ENCODE data around the gene ADAMTS1.

The ADAMTS1 gene

DNA sequence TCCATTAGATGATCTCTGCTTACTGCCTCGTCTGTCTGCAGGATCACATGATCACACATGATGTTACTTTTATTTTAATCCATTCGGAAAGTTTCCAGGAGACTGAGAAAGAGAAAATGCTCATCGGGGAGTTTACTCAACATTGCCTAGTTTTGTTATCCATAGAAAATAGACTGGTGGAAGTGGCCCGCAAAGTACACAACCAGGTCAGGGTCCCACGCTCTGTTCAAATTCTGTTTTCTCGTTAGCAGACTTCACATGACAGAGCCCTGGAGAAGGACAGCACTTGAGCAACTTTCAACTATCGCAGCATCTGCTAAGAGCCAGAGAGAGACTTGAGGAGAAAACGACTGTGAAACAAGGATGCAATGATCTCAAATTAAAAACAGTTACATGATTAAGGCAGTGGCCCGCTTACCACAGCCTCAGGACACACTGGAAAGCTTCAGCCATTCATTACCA lies 44.2 kb downstream of the ADAMTS1 start:
- in situ Hi-C loops (cut with HindIII; ENCODE audit: low pct_unique_long_range_greater_than_20kb, low sequenced_read_pairs): no loop called here

DNA sequence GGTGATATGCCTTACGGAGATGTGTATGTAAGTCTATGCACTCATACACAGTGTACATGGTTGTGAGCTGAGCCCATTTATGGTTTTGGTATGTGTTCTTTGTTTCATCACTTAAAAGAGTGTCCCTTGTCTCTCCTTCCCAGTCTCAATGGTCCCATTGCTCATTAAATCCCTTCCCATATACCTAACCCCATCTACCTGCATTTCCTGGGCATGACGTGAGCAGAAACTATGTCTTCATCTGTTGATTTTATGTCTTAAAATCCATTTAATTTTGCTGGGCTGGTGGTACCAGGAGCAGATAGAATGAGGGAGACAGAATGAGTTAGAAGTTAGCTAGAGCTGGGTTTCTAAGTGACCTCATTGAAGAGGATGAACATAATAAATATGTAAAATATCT lies 44.8 kb downstream of the ADAMTS1 start:
- no peak for TF ChIP-seq JUND (IDR thresholded peaks at IDR 0.05; ENCODE audit: low read depth)
- DNase-seq (ENCODE audit: low read depth in 1 of 2, low spot score in 1 of 2): no peak
- in situ Hi-C loops (cut with HindIII; ENCODE audit: low pct_unique_long_range_greater_than_20kb, low sequenced_read_pairs): no loop called here

More for the DNA sequence above, 44.2 kb downstream of the ADAMTS1 start:
- no peak for TF ChIP-seq JUND (IDR thresholded peaks at IDR 0.05; ENCODE audit: low read depth)
- no peak for DNase-seq (ENCODE audit: low read depth in 1 of 2, low spot score in 1 of 2)

DNA sequence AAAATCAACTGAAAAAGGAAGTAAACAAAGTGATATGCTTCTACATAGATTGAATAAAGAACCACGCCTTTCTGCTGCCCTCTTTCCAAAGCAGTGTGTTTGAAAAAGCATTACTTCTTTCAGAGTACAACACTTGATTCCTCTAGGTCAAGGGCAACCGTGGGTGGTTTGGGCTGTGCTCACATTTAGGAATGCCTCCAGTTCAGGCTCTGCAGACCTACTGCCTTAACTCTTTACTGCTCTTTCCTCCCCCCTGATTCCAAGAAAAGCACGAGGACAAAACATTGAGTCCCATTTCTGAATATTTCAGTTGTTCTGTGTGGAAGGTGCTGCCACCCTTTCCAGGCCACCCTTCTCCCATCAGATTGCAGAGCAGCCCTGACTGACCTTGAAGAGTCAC lies 45.2 kb downstream of the ADAMTS1 start:
- TF ChIP-seq JUND (IDR thresholded peaks at IDR 0.05; ENCODE audit: low read depth): no peak
- in situ Hi-C loops (cut with HindIII; ENCODE audit: low pct_unique_long_range_greater_than_20kb, low sequenced_read_pairs): no loop called here
- DNase-seq (ENCODE audit: low read depth in 1 of 2, low spot score in 1 of 2): no peak

DNA sequence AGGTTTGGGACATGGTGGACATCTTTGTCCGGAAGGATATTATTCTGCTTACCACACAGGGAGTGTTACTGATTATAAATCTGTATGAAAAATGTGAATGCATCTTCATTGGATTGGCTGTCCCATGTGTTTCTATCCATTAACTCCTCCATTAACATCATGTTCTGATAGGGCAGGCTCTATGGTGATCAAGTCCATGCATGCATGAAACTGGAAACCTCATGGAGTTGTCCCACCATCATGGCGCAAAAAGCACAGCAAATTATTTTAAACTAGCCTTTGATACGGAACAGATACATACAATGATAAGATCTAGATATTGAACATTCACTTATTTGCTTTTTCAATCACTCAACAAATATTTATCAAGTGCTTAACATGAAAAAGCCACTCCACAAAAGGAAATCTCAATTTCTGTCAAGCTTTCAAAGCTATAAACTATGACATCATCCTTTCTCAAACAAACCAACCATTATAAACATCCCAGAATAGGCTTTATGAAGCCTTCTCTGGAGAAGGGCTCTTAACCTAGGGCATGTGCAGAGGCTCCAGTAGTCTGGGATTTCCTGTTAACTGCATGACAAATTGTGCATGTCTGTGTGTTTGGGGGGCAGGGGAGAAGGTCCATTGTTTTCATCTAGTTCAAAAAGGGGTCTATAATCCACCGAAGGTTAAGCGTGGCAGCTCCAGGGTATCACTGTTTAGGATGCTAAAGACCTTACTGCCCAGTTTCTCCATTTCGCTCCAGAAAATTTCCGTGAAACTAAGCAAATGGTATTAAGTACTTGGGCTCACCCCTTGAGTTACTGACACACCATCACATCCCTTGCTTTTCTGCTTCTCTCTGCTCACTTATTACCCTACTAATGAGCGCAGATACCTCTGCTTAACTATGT lies 46.1 kb downstream of the ADAMTS1 start:
- peak in 1 of 2 experiments; percentile 38 for DNase-seq (ENCODE audit: low read depth in 1 of 2, low spot score in 1 of 2)

DNA sequence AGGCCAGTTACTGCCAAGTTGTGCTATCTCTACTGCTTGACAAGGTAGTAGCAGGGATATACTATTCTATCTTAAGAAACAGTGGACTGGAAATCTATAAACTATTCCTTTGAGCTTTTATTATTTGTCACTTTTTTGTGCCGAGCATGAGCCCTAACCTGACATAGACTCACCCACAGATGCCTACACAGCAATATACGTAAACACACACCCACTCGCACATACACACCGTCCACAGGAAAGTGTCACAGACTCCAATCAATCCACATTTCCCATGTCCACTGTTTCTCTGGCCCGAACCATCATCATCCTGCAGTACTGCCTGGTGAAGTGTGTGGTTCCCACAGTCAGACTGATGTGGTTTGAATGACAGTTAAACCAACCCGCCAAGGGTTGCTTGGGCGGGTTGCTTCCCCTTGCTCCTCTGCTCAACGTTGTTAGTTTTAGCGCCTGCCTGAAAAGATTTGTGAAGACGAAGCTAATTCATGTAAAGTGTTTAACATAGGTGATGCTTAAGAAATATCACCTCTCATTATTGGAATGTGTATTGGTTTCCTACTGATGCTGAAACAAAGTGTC lies 47.2 kb downstream of the ADAMTS1 start:
- in situ Hi-C loops (cut with HindIII; ENCODE audit: low pct_unique_long_range_greater_than_20kb, low sequenced_read_pairs): no loop called here
- TF ChIP-seq JUND (IDR thresholded peaks at IDR 0.05; ENCODE audit: low read depth): no peak
- no peak for DNase-seq (ENCODE audit: low read depth in 1 of 2, low spot score in 1 of 2)

More for the DNA sequence above, 46.1 kb downstream of the ADAMTS1 start:
- in situ Hi-C loops (cut with HindIII; ENCODE audit: low pct_unique_long_range_greater_than_20kb, low sequenced_read_pairs): no loop called here
- no peak for TF ChIP-seq JUND (IDR thresholded peaks at IDR 0.05; ENCODE audit: low read depth)

DNA sequence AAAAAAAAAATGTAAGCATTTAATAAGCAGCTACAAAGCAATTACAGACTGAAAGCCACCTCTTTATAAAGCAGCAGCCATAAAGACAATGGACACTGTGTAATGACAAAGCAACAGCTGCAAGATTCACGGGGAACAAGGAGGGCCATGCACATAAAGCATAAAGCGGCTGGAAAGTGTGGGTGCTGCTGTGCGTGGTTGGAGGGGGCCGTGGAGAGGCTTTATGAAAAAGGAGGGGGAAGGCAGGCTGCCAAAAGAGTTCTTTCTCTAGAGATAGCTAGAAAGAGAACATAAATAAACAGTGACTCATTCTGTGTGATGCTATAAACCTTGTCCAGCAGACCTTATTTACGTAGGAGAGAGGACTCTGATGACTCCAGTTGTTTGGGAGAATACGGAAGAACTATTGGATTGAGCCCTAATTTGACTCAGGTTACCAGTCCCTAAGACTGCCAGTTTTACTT lies 49.3 kb downstream of the ADAMTS1 start:
- no peak for TF ChIP-seq JUND (IDR thresholded peaks at IDR 0.05; ENCODE audit: low read depth)
- in situ Hi-C loops (cut with HindIII; ENCODE audit: low pct_unique_long_range_greater_than_20kb, low sequenced_read_pairs): no loop called here
- DNase-seq (ENCODE audit: low read depth in 1 of 2, low spot score in 1 of 2): no peak

DNA sequence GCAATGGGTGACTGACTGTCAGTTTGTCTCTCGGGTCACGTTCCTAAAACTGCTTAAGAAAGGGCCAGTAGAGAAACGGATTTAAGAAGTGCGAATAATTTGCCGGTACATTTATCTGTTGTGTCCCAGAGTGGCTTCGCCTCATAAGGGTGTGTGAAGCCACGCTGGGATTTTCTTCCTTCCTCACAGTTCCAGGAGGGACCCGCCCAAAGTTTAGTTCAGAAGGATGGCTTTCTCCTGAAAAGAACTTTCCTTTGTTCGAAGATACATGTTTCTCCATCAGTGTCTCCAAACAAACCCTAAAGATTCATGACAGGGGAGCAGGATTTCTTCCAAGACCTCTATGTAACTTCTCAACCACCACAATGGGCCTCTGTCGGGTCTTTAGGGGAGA lies 49.8 kb downstream of the ADAMTS1 start:
- in situ Hi-C loops (cut with HindIII; ENCODE audit: low pct_unique_long_range_greater_than_20kb, low sequenced_read_pairs): no loop called here
- DNase-seq (ENCODE audit: low read depth in 1 of 2, low spot score in 1 of 2): no peak
- no peak for TF ChIP-seq JUND (IDR thresholded peaks at IDR 0.05; ENCODE audit: low read depth)

DNA sequence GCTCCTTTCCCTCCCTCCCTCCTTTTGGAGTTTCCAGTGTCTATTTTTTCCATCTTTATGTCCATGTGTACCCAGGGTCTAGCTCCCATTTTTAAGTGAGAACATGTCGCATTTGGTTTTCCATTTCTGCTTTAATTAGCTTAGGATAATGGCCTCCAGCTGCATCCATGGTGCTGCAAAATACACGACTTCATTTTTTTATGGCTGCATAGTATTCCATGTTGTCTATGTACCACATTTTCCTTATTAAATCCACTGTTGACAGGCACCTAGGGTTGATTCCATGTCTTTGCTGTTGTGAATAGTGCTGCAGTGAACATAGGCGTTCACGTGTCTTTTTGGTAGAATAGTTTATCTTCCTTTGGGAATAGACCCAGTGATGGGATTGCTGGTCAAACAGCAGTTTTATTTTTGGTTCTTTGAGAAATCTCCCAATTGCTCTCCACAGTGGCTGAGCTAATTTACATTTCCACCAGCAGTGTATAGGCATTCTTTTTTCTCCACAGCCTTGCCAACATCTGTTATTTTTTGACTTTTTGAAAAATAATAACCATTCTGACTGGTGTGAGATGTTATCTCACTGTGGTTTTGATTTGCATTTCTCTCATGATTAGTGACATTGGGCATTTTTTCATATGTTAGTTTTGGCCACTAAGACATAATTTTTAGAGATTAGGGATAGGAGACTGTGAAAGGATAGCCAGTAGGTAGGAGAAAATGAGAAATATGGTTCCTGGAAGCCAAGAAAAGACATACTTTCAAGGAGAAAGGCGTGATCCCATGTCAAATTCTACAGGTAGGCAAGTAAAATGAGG lies 50.4 kb downstream of the ADAMTS1 start:
- no peak for DNase-seq (ENCODE audit: low read depth in 1 of 2, low spot score in 1 of 2)
- no peak for TF ChIP-seq JUND (IDR thresholded peaks at IDR 0.05; ENCODE audit: low read depth)
- in situ Hi-C loops (cut with HindIII; ENCODE audit: low pct_unique_long_range_greater_than_20kb, low sequenced_read_pairs): no loop called here

DNA sequence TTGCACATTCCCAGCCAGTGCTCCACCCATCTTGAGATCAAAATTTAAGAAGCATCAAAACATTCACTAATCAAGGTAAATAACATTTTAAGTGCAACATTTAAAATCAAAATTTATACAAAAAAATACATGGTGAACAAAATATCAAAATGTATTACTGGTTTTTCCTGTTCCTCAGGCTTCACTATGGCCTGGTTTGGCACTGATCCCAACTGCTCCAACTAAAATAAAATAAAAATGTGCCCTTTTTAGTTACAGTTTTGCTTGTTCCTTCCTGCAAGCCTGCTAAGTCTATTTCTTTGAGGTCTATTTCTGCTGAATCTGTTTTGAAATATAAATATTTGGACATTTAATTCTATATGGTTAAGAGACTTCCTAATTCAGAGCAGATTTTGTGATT lies 54.9 kb downstream of the ADAMTS1 start:
- TF ChIP-seq JUND (IDR thresholded peaks at IDR 0.05; ENCODE audit: low read depth): no peak
- DNase-seq (ENCODE audit: low read depth in 1 of 2, low spot score in 1 of 2): peak in 1 of 2 experiments; percentile 23
- in situ Hi-C loops (cut with HindIII; ENCODE audit: low pct_unique_long_range_greater_than_20kb, low sequenced_read_pairs): no loop called here

DNA sequence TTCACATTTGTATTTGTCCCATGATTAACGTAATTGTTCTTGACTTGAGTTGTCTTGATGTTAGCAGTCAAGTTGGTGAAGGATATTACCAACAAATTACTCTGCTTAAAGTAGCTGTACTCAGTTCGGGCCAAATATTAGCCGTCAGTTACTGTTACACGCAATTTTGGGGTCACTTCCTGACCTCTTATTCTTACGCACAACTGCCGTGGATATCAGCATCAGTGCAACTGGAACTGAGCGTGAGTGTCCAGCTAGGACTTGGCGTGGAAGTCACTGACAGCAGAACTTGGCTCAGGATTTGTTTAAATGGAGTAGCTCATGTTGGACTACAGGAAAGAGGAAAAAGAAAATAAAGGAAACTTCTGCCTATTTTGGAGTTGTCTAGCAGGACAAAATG lies 56.4 kb downstream of the ADAMTS1 start:
- no peak for DNase-seq (ENCODE audit: low read depth in 1 of 2, low spot score in 1 of 2)
- in situ Hi-C loops (cut with HindIII; ENCODE audit: low pct_unique_long_range_greater_than_20kb, low sequenced_read_pairs): no loop called here
- TF ChIP-seq JUND (IDR thresholded peaks at IDR 0.05; ENCODE audit: low read depth): no peak

All from T47D (cell line).